HepG2 (cell line): Measurements from ENCODE around the gene PEAK1.

Experiments used
- BRD4 ChIP-seq: sonication (generic); formaldehyde crosslinking; IDR thresholded peaks from 2 replicates; pipeline ENCODE4 v1.4.0; 2020; ENCODE audit warnings: missing genetic modification reagents
- CTCF ChIP-seq: sonication (generic); formaldehyde crosslinking; IDR thresholded peaks from 2 replicates; pipeline ENCODE4 v1.5.0; 2020; ENCODE audit warnings: mild to moderate bottlenecking, missing genetic modification reagents, moderate library complexity
- EZH2 ChIP-seq: conservative IDR thresholded peaks from 2 replicates; pipeline ENCODE4 v1.6.1; 2012; ENCODE audit warnings: mild to moderate bottlenecking, low read depth, low read length, moderate library complexity
- MTA1 ChIP-seq: sonication (generic); formaldehyde crosslinking; IDR thresholded peaks from 2 replicates; pipeline ENCODE4 v1.4.0; 2020; ENCODE audit warnings: missing genetic modification reagents, mild to moderate bottlenecking, borderline replicate concordance
- MYC ChIP-seq: sonication (generic); formaldehyde crosslinking; IDR thresholded peaks from 2 replicates; pipeline ENCODE4 v1.9.0; 2021; ENCODE audit warnings: missing genetic modification reagents, borderline replicate concordance
- NFE2L2 ChIP-seq: fragments of 150-350 bp; IDR thresholded peaks from 2 replicates; pipeline ENCODE4 v1.6.1; 2014; ENCODE audit warnings: low read length
- POLR2A ChIP-seq, 2 experiments: IDR thresholded peaks; 2 replicates each; pipeline ENCODE4 v1.6.1; 2011; ENCODE audit warnings: low read depth in 2 of 2, low read length in 2 of 2, mild to moderate bottlenecking in 1 of 2, moderate library complexity in 1 of 2; ENCODE audit not compliant: insufficient read depth in 1 of 2
- POLR2AphosphoS5 ChIP-seq: IDR thresholded peaks from 2 replicates; pipeline ENCODE4 v1.6.1; 2012; ENCODE audit warnings: low read depth, low read length
- TFAP4 ChIP-seq: sonication (generic); IDR thresholded peaks from 2 replicates; pipeline ENCODE4 v1.6.1; 2016; ENCODE audit warnings: low read depth, borderline replicate concordance
- ZNF772 ChIP-seq: sonication (generic); formaldehyde crosslinking; IDR thresholded peaks from 2 replicates; pipeline ENCODE4 v1.5.0; 2020; ENCODE audit warnings: mild to moderate bottlenecking, missing genetic modification reagents
- TF ChIP-seq, protein P1 (sequence below): sonication (generic); formaldehyde crosslinking; IDR thresholded peaks from 2 replicates; pipeline ENCODE4 v1.4.0; 2020; ENCODE audit warnings: low read depth, mild to moderate bottlenecking, missing genetic modification reagents
- TF ChIP-seq, protein P2 (sequence below): IDR thresholded peaks from 2 replicates; pipeline ENCODE4 v1.6.1; 2016; ENCODE audit warnings: missing genetic modification reagents, missing compliant biosample characterization

GRCh38 chr15:77053709-77054108 lies 366.2 kb downstream of the PEAK1 start:
- TF ChIP-seq, protein P1, sequence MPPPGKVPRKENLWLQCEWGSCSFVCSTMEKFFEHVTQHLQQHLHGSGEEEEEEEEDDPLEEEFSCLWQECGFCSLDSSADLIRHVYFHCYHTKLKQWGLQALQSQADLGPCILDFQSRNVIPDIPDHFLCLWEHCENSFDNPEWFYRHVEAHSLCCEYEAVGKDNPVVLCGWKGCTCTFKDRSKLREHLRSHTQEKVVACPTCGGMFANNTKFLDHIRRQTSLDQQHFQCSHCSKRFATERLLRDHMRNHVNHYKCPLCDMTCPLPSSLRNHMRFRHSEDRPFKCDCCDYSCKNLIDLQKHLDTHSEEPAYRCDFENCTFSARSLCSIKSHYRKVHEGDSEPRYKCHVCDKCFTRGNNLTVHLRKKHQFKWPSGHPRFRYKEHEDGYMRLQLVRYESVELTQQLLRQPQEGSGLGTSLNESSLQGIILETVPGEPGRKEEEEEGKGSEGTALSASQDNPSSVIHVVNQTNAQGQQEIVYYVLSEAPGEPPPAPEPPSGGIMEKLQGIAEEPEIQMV (CRISPR knock-in tag) = no peak
- TF ChIP-seq CTCF (CRISPR knock-in tag) (no peak), TFAP4 (no peak), EZH2 (no peak), POLR2A (IDR thresholded peaks at IDR 0.05; ENCODE audit: insufficient read depth in 1 of 2, low read depth in 2 of 2, low read length in 2 of 2) (no peak), POLR2AphosphoS5 (no peak), MTA1 (CRISPR knock-in tag) (no peak), BRD4 (no peak), ZNF772 (no peak), MYC (no peak), NFE2L2 (no peak)
- TF ChIP-seq, protein P2, sequence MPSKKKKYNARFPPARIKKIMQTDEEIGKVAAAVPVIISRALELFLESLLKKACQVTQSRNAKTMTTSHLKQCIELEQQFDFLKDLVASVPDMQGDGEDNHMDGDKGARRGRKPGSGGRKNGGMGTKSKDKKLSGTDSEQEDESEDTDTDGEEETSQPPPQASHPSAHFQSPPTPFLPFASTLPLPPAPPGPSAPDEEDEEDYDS (CRISPR knock-in tag) = no peak
